Measurements from ENCODE around the gene AKAP13.

Gene AKAP13

DNA sequence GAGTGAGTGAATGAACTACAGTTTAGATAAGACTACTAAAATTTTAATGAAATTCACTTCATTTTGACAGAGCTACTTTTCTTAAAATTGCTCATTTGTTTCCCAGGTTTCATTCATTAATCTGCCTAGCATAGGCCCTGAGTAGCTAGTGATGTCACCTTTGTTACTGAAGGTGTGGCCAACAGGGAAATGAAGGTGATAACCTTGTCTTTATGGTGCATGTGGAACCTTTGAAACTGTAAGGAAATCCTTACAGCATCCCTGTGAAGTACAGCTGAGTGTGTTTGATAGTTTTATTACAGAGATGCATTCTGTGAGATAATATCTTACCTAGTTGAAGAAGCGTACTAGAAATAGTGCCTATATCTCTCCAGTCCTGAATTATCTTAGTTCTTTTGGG lies 112.9 kb downstream of the AKAP13 start:
- DNase-seq: no peak
- intact Hi-C loops (cut with DNase I): no loop called here

- no peak for DNase-seq
- intact Hi-C loops (cut with DNase I): no loop called here
Measured at GRCh38 chr15:85494048-85494777, 113.8 kb downstream of the AKAP13 start.

DNA sequence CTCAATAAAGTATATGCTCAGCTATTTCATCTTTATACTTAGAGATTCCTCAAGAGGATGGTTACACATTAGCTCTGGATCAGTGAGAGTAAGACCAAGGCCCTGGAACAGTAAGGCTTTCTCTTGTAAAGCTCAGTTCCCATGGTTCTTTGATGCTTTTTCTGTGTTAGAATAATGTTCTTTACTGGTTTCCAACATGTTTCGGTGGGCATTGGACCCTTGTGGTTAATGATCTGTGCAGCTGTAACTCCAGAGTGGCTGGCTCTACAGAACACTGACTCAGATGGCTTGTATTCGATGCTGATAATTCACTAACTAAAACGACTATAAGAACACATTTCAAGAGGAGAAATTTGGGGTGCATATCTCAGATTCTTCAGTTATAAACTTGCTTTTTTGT lies 114.7 kb downstream of the AKAP13 start:
- intact Hi-C loops (cut with DNase I): no loop called here
- DNase-seq: no peak

DNA sequence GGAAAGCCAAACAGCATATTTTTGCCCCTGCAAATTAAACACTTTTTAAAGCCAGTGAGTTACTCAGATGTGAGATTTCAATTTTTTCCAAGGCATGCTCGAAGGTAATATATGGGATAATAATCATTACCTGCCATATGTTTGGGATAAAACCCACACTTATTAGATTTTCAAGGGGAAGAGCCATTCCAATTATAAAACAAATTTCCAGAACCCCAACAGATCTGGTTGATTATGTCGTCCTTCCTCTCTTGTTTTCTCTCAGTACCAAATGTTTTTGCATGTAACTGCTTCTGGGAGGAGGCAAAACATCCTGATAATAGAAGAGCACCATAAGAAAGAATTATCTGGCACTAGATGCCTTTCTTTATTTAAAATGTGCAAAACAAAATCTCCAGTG lies 115.1 kb downstream of the AKAP13 start:
- no peak for DNase-seq
- intact Hi-C loops (cut with DNase I): no loop called here

GRCh38 chr15:85496151-85496550 lies 115.7 kb downstream of the AKAP13 start:
- DNase-seq: no peak
- intact Hi-C loops (cut with DNase I): no loop called here

- peak in 1 of 10 donors; percentile 39 for DNase-seq
- intact Hi-C loops (cut with DNase I): no loop called here
Measured at GRCh38 chr15:85496551-85497171, 116.3 kb downstream of the AKAP13 start.

DNA sequence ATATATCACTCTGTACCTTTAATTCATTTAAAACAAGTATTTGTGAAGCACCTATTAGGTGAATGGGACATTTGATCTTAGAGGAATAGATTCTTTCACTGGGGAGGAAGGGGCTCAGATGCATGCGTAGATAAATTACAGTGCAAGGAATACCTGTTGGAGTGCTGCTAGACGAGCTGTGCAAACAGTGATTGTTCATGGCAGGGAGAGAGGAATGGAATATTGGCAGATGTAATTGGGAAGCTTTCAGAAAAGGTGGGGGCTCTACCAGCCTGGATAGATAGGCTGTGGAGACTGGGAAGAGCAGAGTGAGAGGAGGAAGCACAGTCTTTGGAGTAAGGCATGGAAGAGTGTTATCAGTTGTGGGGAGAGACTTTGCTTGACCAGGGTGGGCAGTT lies 116.8 kb downstream of the AKAP13 start:
- DNase-seq: no peak
- intact Hi-C loops (cut with DNase I): no loop called here

DNA sequence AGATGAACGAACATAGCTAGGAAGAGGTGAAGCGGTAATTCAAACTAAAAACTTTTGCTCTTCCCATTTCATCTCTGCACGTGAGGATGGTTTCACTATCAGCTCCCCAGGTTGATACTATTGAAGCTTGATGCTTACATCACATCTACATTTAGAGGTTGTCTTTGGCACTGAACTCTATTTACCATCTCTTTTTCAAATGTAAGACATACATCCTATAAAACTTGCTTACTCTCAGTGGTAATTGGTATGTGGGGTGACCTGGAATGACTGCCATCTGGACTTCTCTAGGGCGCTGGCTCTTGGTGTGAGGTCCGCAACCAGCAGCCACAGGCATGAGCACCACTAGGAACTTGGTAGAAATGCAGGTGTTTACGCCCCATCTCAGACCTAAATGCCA lies 118.1 kb downstream of the AKAP13 start:
- intact Hi-C loops (cut with DNase I): no loop called here

DNA sequence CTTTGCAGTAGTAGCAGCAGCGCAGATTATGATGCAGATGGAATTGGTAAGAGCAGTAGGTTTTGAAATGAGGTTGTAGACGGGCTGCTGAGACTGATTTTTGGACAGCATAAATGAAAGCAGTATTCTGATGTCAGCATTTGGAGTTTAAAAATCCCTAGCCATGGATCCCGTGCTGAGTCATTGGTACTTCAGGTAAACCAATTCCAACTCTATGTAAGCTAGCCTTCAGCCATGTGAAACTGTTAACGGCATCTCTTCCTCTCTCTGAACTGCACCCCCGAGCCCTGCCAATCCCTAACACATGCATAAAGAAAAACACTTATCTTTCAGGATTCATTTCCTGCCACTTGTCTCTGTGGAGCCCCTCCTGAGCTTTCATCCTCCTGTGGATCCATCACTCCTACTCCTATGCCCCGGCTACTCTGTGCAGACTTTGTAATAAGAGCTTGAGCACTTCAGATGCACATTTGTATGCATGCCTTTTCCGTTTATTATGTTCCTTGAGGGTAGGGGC lies 119.0 kb downstream of the AKAP13 start:
- intact Hi-C loops (cut with DNase I): no loop called here
- no peak for DNase-seq

More for the DNA sequence above, 118.1 kb downstream of the AKAP13 start:
- no peak for DNase-seq

- no peak for DNase-seq
- intact Hi-C loops (cut with DNase I): no loop called here
Measured at GRCh38 chr15:85500060-85500708, 119.8 kb downstream of the AKAP13 start.

DNA sequence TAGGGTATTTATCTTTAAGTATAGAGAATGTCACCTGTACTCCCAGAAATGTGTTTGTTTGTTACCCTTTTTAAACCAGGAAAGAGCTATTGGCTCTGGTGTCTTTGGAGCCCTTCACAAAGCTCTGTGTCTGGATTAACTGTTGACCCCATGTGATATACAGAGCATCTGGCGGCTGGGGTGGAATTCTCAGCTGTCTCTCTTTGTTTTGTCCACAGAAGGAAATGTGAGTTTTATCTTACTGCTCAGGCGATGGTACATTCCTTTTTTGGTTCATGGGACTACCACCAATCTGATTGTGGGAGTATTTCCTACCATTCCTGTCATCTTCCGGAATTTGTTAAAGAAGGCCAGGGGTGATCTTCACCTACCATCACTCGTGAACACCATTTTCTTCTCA lies 120.3 kb downstream of the AKAP13 start:
- intact Hi-C loops (cut with DNase I): no loop called here
- DNase-seq: no peak

- intact Hi-C loops (cut with DNase I): no loop called here
- no peak for DNase-seq
Measured at GRCh38 chr15:85501574-85501973, 121.2 kb downstream of the AKAP13 start.

DNA sequence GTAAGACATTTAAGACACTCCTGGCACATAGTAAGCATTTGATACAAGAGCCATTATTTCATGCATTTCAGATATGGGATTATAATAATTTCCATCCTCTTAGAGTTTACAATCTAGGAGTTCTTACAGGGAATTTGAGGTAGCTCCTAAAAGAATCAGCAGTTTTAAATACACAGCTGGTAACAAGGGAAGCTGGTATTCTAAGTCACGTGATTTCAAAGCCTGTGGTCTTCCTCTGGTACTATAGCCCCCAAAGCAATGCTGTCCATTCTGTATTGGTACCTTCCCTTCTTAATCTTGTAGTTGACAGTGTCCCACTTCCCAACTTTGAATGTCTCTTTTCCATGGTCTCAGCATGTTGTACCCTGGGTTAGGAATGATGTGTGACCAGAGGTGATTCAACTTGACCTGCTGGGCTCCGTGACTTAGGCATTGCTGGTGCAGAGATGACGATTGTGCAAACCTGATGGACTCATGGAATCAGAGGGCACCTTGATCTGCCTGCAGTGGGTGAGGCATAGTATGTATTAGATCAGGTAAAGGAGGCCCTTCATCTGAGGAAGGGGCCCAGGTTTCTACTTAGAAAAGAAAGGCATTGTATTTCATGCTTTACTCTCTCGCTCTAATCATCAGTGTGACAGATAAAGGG lies 122.9 kb downstream of the AKAP13 start:
- DNase-seq: peak in 1 of 10 donors; percentile 44

DNA sequence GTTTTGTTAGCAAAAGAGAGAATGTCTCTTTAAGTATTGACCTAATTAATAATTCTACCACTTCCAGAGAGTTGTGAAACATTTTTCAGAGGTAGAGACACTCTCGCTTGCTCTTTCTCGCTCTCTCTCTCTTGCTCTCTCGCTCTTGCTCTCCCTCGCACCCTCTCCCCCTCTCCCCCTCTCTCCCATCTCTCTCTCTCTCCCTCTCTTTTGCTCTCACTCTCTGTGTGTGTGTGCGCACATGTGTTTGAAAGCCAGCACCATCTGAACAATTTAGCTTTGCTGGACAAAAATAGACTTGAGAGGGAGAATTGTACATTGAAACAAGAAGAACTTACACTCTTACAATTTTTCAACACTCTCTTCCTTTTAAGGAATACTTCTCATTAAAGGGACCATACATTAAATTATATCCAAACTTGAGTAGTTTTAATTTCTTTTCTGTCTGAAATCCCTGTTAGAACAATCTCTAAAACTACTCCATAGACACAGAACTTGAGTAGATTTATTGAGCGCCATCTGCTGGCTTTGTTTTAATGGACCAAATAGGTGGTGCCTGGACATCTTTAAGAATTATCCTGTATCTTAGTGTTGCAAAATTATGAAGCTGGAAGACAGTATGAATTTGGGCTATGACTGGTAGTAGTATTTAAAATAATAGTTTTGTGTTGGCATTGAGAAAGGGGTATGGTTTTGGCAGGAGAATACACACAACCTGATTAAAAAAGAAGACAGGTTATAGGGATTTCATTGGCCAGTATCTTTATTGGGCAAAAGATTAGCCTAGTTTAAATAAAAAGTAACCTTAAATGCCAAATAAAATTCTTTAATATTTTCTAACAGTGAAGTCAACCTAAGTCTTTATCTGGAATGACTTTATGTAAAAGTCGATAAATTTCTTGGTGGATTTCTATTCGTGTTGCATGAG lies 124.6 kb downstream of the AKAP13 start:
- peak in 2 of 10 donors; percentile 19 to 34 for DNase-seq
- intact Hi-C loops (cut with DNase I): loop anchor here (1.0 to 2.0 kb wide), 2 partner anchors 18 to 209 kb away; no protein-coding TSS in a partner anchor

More for the DNA sequence above, 122.9 kb downstream of the AKAP13 start:
- intact Hi-C loops (cut with DNase I): no loop called here

GRCh38 chr15:85507114-85507513 lies 126.7 kb downstream of the AKAP13 start:
- no peak for DNase-seq
- intact Hi-C loops (cut with DNase I): no loop called here

GRCh38 chr15:85509973-85510372 lies 129.6 kb downstream of the AKAP13 start:
- intact Hi-C loops (cut with DNase I): no loop called here
- no peak for DNase-seq

GRCh38 chr15:85514413-85514812 lies 134.0 kb downstream of the AKAP13 start:
- DNase-seq: no peak
- intact Hi-C loops (cut with DNase I): no loop called here

GRCh38 chr15:85515212-85515611 lies 134.8 kb downstream of the AKAP13 start:
- DNase-seq: no peak
- intact Hi-C loops (cut with DNase I): no loop called here

GRCh38 chr15:85517086-85517485 lies 136.7 kb downstream of the AKAP13 start:
- intact Hi-C loops (cut with DNase I): no loop called here

More at GRCh38 chr15:85517086-85517485, 136.7 kb downstream of the AKAP13 start:
- DNase-seq: no peak

All from posterior cingulate gyrus (tissue), 11 donors.